ENCODE results near the gene HSF5. TPM values are rescaled to one million over a fixed set of nuclear protein-coding genes. Genes with fewer than 3 reads are reported as not detected.

HSF5 gene
- total and polyA plus RNA-seq, 2 of the 13 experiments (the other 11 are each of a cell fraction or from before 2014, with no cell fraction given): not detected

DNA sequence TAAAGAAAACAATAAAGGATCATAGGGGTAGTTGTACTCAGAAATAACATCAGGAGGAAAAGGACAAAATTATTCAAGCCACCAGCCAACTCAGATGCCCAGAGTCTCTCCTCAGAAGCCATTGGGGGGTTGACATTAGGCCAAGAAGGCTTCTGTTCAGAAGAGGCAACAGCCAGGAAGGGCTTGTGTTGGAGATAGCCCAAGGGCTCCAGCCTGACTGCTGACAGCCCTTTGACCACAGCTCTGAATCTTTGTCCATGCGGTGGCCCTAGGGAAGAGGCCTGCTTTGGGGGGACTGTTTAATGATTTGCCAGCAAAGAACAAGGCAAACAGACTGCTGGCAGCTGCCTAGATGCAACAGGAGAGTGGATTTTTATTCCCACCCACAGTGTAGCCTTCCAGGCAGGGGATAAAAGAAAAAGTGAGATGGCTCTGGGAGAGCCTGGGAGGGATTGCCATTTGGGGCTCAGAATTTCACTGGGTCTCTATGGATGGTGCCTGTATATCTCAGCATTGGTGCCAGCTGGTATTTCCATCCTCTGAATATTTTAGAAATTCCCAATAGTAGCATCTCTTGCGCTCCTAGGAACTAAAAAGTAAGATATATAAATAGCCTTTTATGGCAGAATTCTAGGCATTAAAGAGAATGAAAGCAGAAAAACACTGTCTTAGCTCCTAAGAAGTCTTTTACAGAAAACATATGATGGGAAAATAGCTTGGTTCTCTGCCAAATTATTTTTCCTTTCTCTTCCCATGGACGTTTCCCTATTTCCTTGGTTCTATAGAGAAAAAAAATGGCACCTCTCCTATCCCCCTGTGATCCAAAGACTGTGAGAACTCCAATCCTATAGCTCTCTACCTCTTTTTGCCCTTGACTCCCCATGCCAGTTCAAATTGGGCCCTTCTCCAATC is 106.8 kb downstream of the HSF5 start (continued):
- TF ChIP-seq, protein P1, sequence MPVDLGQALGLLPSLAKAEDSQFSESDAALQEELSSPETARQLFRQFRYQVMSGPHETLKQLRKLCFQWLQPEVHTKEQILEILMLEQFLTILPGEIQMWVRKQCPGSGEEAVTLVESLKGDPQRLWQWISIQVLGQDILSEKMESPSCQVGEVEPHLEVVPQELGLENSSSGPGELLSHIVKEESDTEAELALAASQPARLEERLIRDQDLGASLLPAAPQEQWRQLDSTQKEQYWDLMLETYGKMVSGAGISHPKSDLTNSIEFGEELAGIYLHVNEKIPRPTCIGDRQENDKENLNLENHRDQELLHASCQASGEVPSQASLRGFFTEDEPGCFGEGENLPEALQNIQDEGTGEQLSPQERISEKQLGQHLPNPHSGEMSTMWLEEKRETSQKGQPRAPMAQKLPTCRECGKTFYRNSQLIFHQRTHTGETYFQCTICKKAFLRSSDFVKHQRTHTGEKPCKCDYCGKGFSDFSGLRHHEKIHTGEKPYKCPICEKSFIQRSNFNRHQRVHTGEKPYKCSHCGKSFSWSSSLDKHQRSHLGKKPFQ (CRISPR knock-in tag; IDR thresholded peaks at IDR 0.05; ENCODE audit: insufficient replicate concordance): peak; percentile 70
- TF ChIP-seq ESRRA (CRISPR knock-in tag; IDR thresholded peaks at IDR 0.05; ENCODE audit: low read depth) (no peak), HMG20A (CRISPR knock-in tag; IDR thresholded peaks at IDR 0.05; ENCODE audit: borderline replicate concordance) (peak; percentile 94), ZFP41 (CRISPR knock-in tag; IDR thresholded peaks at IDR 0.05; ENCODE audit: borderline replicate concordance) (no peak), SALL2 (CRISPR knock-in tag; IDR thresholded peaks at IDR 0.05) (peak; percentile 82; the same call in 1 of the 2 replicates), ZNF816 (CRISPR knock-in tag; IDR thresholded peaks at IDR 0.05; ENCODE audit: borderline replicate concordance) (peak; percentile 97), TCF7 (IDR thresholded peaks at IDR 0.05; ENCODE audit: low read depth) (peak; percentile 74), ZNF547 (CRISPR knock-in tag; IDR thresholded peaks at IDR 0.05) (no peak), ZNF746 (CRISPR knock-in tag; IDR thresholded peaks at IDR 0.05) (peak; percentile 92), CC2D1A (CRISPR knock-in tag; IDR thresholded peaks at IDR 0.05) (no peak), ZNF160 (CRISPR knock-in tag; IDR thresholded peaks at IDR 0.05) (peak; percentile 89), ZNF724P (CRISPR knock-in tag; IDR thresholded peaks at IDR 0.05; ENCODE audit: borderline replicate concordance) (no peak), RBM22 (optimal IDR thresholded peaks at IDR 0.05; ENCODE audit: low read length) (peak; percentile 42)
- TF ChIP-seq, protein P2, sequence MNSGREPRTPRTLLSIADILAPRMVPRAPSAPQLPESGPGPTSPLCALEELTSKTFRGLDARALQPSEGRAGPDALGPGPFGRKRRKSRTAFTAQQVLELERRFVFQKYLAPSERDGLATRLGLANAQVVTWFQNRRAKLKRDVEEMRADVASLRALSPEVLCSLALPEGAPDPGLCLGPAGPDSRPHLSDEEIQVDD (CRISPR knock-in tag; IDR thresholded peaks at IDR 0.05; ENCODE audit: borderline replicate concordance): no peak
- TF ChIP-seq, protein P3, sequence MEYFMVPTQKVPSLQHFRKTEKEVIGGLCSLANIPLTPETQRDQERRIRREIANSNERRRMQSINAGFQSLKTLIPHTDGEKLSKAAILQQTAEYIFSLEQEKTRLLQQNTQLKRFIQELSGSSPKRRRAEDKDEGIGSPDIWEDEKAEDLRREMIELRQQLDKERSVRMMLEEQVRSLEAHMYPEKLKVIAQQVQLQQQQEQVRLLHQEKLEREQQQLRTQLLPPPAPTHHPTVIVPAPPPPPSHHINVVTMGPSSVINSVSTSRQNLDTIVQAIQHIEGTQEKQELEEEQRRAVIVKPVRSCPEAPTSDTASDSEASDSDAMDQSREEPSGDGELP (IDR thresholded peaks at IDR 0.05; ENCODE audit: borderline replicate concordance, low read depth): peak; percentile 80
- TF ChIP-seq, protein P4, sequence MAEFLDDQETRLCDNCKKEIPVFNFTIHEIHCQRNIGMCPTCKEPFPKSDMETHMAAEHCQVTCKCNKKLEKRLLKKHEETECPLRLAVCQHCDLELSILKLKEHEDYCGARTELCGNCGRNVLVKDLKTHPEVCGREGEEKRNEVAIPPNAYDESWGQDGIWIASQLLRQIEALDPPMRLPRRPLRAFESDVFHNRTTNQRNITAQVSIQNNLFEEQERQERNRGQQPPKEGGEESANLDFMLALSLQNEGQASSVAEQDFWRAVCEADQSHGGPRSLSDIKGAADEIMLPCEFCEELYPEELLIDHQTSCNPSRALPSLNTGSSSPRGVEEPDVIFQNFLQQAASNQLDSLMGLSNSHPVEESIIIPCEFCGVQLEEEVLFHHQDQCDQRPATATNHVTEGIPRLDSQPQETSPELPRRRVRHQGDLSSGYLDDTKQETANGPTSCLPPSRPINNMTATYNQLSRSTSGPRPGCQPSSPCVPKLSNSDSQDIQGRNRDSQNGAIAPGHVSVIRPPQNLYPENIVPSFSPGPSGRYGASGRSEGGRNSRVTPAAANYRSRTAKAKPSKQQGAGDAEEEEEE (CRISPR knock-in tag; IDR thresholded peaks at IDR 0.05; ENCODE audit: borderline replicate concordance): no peak
- TF ChIP-seq, protein P5, sequence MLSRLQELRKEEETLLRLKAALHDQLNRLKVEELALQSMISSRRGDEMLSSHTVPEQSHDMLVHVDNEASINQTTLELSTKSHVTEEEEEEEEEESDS (CRISPR knock-in tag; IDR thresholded peaks at IDR 0.05; ENCODE audit: borderline replicate concordance): no peak
- TF ChIP-seq, protein P6, sequence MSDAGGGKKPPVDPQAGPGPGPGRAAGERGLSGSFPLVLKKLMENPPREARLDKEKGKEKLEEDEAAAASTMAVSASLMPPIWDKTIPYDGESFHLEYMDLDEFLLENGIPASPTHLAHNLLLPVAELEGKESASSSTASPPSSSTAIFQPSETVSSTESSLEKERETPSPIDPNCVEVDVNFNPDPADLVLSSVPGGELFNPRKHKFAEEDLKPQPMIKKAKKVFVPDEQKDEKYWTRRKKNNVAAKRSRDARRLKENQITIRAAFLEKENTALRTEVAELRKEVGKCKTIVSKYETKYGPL (CRISPR knock-in tag; IDR thresholded peaks at IDR 0.05): no peak
- TF ChIP-seq, protein P7, sequence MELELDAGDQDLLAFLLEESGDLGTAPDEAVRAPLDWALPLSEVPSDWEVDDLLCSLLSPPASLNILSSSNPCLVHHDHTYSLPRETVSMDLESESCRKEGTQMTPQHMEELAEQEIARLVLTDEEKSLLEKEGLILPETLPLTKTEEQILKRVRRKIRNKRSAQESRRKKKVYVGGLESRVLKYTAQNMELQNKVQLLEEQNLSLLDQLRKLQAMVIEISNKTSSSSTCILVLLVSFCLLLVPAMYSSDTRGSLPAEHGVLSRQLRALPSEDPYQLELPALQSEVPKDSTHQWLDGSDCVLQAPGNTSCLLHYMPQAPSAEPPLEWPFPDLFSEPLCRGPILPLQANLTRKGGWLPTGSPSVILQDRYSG (CRISPR knock-in tag; IDR thresholded peaks at IDR 0.05): no peak

Data from HepG2 (cell line).